Stimulated activated CD4-positive, alpha-beta T cell treated with anti-CD3 and anti-CD28 coated beads, TNF-alpha, amount 100 ng/mL, for 1 hour (primary cell): Measurements from ENCODE around the gene METTL25.

ENCODE experiments used
- DNase-seq, 3 donors: peaks; one replicate each; pipeline ENCODE4 v3.0.0-alpha.2; 2020; ENCODE audit warnings: low read depth in 3 of 3, low spot score in 1 of 3

Gene METTL25

DNA sequence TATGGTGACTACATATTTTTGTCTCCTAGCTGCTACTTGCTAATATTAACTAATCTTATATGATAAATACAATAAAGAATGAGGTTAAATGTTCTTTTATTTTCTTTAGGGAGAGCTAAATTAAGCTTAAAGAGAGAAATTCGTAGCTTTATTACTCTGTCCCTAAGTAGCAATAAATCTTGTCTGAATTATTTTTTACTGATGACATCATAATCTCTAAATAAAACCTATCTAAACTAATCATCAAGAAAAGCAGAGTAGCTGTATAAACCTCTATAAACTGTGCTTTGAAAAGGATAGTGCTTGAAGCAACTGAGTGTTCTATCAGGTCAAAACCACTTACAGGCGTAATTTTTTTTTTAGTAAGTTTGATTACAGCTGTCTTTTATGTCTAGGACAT, 42.5 kb downstream of the METTL25 start:
- no peak for DNase-seq

DNA sequence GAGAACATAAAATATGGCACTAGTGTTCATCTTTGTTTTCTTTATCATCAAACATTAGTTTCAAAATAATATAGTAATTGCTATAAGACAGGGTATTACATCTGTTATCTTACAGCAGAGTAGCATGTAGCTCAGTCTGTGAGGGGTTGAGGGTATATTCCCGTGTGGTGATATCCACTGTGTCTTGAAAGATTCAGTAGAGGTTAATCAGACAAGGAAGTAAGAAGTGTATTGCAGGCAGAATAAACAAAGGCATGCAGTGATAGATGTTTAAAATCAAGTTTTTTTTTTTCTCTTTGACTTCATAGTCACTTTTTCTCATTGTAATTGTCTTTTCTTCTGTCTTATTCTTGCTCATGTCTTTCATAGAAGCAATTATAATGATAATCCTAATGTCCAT, 48.3 kb downstream of the METTL25 start:
- no peak for DNase-seq

DNA sequence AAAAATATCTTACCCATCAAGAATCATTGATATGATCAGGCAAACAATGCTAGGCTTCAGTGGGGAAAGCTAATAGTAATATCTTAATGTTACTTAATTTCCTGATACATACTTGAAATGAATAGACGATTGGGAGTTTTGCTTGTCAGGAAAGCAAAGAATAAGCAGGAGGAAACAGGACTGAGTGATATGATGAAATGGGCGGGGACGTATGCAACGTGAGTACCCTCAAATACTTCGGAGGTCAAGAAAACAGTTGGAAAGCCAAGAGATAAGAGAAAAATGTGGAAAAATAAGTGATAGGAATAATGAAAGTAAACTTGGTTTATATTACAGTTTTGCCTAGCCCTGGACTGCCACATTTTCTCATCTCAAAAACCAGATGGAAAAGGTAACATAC, 49.2 kb downstream of the METTL25 start:
- DNase-seq, result no peak

DNA sequence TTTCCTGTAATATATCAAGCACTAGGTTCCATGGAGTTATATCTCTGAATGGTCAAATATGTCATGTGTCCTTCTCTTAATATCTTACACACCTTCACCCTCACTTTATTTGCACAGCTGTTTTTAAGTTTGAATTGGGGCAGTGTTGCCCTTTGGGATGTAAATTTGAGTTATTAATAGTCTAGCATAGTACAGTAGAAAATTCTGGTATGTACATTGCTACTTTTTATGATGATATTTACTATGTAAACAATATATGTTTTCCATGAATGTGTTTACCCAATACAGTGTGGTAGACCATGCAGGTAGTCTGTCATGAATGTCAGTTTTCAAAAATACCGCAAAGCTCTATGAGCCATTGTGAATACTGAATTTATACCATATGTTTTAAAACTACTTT, 50.5 kb downstream of the METTL25 start:
- no peak for DNase-seq

DNA sequence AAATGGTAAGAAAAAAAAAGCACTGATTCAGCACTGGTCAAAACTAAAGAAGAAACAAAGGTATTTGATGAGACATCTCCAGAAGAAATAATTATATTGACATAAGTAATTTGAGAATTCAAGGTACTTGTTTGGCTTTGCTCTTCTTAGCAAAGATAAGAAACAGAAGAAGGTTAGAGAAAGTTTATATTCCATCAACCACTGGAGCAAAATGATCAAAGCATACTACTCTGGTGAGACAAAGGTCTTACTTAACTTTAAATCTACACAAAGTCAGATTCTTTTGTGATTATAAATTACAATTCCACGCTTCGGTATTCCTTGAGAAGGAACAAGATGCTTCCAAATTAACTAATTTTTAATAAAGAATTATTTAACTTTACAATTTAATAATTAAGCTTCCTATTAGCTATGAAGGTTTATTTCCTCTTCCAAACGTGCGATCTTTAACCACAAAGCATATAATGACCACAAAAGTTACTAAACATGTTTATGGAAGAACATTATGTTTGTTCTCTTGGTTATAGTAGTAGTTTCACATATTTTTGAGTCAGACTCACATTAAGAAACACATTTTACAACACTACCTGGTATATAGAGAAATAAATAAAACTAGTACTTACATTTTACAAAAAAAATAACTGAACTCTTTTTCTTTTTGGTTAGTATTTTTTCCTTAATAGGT, 53.4 kb downstream of the METTL25 start:
- DNase-seq, result no peak

DNA sequence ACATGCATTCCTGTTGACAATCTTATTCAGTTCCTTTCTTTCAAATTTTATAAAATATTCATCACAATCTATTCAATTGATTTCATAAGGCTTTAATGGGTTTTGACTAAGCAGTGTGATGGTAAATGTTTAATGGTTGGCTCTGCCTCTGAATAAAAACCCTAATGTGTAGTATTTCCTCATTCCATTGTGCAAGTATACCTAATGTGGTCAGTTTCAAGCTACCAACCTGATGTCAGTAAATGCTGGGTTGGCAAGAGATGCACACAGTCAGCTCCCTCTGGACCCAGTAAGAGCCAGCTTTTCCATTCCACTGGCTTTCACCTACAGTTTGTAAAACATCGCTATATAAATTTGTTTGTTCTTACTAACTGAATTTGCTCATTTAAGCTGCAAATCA, 53.9 kb downstream of the METTL25 start:
- no peak for DNase-seq

DNA sequence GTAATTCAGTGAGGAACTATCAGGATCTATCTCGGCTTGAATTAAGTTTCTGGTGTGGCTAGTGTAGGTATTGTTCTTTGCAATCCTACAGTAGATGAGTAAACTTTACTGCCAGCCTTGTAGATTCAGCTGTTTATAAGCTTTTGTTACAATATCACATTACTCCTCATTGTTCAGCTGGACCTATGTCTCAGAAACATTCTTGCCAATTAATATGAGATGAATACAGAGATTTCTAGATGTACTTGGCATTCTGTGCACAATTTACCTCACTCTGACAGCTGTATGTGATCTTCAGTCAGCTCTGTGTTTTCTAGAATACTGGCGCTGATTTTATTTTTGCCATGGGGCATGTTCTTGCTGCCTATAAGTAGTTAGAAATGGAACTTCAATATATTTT, 55.7 kb downstream of the METTL25 start:
- no peak for DNase-seq

DNA sequence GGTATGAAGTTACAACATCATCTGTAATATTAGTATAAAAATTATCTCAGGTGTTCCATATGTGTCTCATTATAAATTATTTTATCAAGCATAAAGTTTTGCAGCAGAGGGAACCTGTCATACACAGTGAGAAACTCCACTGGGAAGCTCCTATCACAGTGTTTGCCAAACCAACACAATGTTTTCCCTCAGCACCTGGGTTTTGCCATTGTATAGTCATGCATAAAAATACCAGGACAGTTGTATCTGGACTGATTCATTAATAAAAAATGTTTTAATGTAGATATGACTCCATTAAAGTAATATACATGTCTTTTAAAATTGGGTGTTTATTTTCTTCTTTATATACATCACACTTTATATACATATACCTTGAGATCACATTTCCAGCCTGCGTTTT, 56.6 kb downstream of the METTL25 start:
- DNase-seq, result no peak

DNA sequence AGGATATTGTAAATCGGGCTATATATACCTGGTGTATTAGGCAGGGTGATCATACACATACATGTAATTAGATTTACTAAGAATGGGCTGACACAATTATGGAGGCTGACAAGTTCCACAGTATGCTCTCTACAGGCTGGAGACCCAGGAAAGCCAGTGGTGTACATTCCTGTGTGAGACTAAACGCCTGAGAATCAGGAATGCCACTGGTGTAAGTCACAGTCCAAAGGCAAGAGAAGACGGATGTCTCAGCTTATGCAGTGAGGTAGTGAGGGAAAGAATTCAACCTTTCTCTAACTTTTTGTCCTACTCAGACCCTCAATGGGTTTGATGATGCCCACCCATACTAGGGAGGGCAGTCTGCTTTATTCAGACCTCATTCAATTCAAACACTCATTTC, 57.1 kb downstream of the METTL25 start:
- DNase-seq, result no peak

DNA sequence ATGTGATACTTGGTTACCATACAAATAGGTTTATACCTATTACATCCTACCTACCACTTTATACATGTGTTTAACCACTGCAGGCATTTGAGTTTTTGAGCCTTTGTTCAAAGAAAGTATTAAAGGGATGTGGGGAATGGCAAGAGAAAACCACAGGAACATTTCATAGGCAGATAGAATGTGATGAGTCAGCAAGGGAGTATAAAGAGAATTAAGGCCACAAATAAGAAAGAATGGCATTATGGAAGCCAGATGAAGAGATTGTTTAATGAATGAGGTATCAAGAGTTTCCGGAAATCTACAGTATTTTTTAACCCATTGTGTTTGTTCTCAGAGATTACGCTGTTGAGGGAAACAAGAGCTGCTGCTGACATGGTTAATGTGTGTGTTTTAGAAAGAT, 66.9 kb downstream of the METTL25 start:
- no peak for DNase-seq

DNA sequence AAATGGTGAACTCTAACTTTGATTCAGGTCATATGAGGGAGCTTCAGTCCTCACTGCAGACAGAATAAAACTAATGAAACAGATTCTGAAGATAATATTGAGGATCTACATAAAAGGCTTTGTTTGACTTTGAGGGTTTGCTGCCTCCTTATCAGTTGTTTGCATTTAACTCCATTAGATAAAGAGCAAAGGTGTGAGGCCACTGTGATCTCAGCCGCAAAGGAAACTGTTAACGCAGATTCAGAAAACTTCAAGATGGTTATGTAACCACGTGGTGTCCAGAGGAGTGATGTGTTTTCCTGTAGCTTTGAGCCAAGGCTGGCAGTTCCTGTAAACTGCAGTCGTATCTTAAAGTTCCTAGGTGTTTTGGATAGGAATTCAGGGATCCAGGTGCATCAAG, 67.8 kb downstream of the METTL25 start:
- no peak for DNase-seq

DNA sequence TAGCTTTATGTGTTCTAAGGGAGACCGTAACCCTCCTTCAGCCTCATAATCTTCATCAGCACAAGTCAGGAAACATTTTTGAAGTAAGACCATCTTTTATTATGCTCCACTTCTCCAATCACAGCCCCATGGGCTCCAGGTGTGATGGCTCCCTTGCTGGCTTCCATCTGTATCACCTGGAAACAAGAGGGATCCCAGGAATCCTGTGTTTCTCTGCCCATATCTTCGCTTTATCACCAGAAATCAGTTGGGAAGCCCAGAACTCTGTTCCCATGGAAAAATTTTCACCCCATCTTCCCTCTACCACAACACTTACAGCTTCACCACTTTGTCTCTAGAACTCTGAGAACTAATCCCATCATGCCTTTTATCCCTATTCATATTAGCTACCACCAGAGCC, 68.3 kb downstream of the METTL25 start:
- DNase-seq, result no peak

DNA sequence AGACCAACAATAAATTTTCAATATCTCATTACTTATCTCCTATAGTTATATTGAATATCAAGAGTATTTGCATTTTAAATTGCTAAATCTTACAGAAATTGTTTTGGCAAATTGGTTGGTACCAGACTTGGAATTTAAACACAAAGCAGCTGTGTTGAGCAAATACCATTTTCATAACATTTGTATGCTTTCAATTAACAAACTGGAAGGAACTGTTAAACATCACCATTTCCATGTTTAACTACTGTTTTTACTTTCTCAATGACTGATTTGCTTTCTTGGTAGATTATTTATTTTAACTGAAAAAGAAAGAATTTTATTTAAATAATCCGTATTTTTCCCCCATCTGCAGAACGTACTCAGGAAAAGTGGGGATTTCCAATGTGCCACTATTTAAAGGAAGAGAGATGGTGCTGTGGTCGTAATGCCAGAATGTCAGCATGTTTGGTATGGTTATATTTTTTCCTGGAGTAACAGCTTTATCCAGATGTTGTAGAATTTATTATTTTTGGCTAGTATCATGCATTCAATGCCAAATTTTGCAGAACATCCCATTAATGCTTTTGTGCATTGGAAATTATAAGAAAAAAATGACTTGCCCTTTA, 72.3 kb downstream of the METTL25 start:
- DNase-seq, result no peak

DNA sequence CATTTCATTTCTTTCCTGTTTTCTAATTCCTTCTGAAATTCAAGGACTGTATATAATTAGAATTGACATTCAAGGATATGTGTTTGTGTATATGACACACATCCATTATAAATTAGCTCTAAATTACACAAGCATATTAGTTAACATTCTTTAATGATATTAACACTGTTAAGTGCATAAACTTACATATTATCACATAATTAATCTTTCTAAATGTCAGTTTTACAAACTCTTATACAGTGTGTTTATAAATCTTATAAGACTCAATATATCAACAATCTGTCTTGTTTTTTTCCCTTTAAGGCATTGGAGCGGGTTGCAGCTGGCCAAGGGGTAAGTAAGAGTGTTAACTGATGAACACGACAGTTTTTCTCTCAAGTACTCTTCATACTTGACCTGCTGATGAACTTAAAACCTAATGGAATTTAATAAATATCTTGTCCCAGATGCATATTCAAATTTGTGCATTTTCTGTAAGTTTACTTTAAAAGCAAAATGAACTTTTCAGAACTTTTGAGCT, 76.1 kb downstream of the METTL25 start:
- DNase-seq, result no peak

DNA sequence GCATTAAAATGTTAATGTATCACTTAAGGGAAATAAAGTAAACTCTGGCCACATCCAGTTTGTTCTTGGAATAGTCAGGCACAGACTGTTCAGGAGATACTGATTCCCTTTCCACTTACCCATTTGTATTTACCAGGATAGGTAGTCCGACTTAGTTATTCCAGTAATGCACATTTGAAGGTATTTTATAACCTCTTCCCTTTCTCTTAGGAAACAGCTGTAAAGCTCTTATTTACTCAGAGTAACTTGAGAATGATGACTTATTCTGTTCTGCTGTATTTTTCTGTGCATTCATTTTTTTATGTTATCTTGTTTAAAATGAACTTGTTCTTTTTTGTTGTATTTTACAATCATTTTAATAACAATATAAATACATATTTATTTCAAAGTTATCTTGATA, 78.0 kb downstream of the METTL25 start:
- no peak for DNase-seq

DNA sequence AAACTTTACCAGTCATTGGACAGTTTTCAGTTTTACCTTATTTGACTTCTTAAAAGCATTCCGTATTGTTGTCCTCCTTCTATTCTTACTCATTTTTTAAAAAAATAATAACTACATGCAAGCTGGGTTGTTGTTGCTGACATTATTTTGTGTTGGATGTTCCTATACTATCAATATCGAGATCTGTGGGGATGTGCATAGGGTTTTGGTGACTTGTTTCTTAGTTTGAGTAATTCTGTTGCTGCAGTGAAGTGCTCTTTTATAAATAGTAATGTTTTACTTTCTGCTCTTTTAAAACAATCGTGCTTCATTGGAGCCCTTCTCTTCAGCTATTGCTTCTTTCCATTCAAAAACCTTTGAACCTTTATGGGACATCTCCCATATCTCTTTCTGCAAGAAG, 79.4 kb downstream of the METTL25 start:
- no peak for DNase-seq

DNA sequence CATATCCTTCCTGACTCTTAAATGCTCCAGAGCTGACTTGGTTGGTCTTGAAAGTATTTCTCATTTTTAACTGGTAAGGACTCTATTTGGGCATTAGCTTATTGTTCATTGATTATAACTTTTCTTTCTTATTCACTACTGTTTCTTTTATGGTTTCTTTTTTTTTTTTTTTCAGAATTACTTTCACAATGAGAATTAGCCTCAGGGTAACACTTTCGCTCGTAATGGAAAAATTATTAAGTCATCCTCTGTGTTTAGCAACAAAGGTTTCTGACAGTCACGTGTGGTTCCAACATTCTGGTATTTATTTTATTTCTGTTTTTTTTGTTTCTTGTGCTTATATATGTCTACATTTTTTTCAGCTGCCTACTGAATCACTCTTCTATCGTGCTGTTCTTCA, 80.0 kb downstream of the METTL25 start:
- no peak for DNase-seq

DNA sequence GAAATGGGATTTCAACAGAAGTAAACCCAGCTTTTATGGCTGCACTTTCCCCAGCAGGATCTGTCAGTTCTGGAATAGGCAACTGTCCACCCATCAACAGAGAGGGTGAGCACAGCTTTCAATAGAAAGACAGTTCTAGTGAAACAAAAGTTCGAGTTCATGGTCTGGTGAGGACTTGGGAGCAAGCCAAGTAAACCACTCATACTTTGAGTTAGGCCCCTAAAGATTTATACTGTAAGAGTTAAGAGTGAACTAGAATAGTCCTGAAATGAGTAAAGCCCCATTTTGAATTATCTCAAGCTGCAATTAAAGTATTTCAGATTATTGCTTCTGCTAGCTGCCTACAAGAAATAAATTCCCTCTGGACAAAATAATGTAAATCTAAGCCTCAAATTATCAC, 82.6 kb downstream of the METTL25 start:
- no peak for DNase-seq

DNA sequence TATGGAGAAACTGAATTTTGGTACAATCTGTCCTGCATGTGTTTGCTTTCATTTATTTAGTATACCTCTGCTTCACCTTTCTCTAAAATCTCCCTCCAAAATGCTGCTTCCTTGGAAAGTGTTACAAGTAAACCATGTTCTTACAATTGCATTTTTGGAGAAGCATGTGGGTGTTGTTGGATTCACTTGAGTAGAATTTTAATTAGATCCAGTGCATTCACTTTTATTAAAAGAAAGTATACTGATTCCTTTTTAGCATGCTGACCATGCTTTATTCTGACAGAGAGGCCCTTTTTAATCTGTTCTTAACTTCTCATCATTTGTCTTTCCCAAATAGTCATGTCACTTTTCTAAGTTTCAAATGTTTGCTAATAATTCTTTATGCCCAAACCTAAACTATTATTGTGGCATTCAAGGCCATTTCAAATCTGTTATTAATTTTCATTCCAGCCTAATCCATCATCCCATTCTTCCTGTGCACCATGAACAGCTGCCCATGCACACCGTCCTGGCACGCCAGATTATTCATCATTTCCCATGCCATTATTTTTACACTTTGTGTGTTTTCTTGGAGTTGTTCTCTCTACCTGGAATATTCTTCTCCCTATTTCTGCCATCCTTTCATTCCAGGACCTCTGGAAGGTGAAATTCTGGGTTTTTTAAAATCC, 90.7 kb downstream of the METTL25 start:
- DNase-seq, result no peak

DNA sequence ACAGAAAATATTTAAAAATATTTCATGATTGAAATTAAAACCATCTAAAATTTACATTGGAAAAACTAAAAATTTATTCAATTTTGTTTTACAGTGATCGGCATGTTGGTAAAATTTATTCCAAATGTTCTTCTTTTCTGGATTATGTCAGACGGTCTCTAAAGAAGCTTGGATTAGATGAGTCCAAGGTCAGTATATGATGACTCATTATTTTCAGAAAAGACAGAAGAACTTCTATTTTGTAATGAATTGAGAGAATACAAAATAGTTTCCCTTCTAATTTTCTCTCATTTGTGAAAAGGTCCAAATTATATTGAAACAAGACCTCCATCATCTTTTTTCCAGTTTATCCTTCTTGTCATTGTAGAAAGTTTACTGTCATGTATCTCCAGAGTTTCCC, 98.3 kb downstream of the METTL25 start:
- DNase-seq, result no peak

DNA sequence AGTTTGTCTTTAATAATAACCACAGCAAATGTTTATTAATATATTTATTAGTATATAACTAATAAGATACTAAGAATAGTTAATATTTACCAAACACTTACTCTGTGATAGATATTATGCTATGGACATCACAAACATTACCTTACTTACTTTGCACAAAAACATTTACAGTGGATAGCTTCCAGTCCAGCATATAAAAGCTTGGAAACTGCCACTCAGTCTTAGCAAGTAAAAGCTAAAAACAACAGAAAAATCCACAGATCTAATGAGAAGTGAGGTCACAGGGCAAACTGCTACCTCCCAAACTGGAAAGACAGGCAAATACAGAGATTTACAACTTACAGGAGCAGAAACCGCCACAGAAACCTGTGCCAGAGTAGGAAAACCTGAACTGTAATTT, 99.8 kb downstream of the METTL25 start:
- no peak for DNase-seq

DNA sequence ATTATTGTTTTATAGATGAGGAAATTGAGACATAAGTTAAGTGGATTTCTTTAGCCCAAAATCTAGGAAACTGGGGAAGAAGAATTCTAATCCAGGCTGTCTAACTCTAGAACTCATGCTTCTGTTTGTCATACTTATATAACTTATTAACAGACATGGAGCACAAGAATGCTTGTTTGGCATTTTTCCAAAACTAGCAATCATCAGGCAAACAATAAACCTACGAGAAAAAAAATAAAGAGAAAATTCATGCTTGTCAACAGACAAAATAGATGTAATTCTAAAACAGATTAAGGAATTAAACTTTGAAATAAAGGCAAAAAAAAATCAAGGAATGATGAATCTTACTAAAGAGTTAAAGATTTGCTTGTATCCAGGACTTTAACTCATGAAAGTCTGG, 103.1 kb downstream of the METTL25 start:
- no peak for DNase-seq

DNA sequence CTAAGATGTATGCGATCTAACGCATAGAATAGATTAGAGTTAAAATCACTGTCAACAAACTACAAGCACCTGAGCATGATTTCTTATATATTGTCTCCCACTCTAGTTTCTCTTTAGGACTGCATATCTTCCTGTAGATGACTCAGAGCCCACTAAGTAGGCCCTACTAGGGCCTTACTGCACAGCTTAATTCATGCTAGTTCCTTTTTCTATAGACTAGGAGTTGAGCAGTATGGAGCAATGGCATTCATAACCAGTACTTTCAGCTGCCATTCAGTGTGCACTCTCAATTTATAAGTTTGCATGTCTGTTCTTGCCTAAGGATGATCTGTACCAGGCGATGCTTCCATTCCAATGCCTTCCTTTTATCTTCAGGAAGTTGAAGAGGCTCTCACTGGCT, 103.5 kb downstream of the METTL25 start:
- DNase-seq, result no peak
